ENCODE data around the gene WNT4.

GRCh38 chr1:22163137-22163536, 20.2 kb upstream of the WNT4 start:
- TF ChIP-seq, protein P1, sequence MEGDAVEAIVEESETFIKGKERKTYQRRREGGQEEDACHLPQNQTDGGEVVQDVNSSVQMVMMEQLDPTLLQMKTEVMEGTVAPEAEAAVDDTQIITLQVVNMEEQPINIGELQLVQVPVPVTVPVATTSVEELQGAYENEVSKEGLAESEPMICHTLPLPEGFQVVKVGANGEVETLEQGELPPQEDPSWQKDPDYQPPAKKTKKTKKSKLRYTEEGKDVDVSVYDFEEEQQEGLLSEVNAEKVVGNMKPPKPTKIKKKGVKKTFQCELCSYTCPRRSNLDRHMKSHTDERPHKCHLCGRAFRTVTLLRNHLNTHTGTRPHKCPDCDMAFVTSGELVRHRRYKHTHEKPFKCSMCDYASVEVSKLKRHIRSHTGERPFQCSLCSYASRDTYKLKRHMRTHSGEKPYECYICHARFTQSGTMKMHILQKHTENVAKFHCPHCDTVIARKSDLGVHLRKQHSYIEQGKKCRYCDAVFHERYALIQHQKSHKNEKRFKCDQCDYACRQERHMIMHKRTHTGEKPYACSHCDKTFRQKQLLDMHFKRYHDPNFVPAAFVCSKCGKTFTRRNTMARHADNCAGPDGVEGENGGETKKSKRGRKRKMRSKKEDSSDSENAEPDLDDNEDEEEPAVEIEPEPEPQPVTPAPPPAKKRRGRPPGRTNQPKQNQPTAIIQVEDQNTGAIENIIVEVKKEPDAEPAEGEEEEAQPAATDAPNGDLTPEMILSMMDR (IDR thresholded peaks at IDR 0.05) = no peak
- TF ChIP-seq, protein P2, sequence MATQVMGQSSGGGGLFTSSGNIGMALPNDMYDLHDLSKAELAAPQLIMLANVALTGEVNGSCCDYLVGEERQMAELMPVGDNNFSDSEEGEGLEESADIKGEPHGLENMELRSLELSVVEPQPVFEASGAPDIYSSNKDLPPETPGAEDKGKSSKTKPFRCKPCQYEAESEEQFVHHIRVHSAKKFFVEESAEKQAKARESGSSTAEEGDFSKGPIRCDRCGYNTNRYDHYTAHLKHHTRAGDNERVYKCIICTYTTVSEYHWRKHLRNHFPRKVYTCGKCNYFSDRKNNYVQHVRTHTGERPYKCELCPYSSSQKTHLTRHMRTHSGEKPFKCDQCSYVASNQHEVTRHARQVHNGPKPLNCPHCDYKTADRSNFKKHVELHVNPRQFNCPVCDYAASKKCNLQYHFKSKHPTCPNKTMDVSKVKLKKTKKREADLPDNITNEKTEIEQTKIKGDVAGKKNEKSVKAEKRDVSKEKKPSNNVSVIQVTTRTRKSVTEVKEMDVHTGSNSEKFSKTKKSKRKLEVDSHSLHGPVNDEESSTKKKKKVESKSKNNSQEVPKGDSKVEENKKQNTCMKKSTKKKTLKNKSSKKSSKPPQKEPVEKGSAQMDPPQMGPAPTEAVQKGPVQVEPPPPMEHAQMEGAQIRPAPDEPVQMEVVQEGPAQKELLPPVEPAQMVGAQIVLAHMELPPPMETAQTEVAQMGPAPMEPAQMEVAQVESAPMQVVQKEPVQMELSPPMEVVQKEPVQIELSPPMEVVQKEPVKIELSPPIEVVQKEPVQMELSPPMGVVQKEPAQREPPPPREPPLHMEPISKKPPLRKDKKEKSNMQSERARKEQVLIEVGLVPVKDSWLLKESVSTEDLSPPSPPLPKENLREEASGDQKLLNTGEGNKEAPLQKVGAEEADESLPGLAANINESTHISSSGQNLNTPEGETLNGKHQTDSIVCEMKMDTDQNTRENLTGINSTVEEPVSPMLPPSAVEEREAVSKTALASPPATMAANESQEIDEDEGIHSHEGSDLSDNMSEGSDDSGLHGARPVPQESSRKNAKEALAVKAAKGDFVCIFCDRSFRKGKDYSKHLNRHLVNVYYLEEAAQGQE (IDR thresholded peaks at IDR 0.05; ENCODE audit: insufficient read depth in 1 of 2, low read depth in 2 of 2, low read length in 1 of 2) = no peak
